ENCODE measurements around the gene ZBTB20.

Gene ZBTB20

GRCh38 chr3:114447545-114447944 is 699.5 kb downstream of the ZBTB20 start:
- H3K27ac ChIP-seq (ENCODE audit: low read depth, low read length) = no peak overlapping the region
- no peak overlapping the region for H3K4me3 ChIP-seq (ENCODE audit: low read length)
- H3K9ac ChIP-seq (ENCODE audit: low read depth, low read length) = no peak overlapping the region
- WGBS = 78% methylated on average over 3 of the region's 3 CpGs
- no peaks in the 10 kb centered on the region for H3K36me3 ChIP-seq (ENCODE audit: insufficient read depth, low read length)
- no peaks in the 10 kb centered on the region for H3K27me3 ChIP-seq (ENCODE audit: insufficient read depth, low read length)
- peaks cover 18% of the 10 kb centered on the region for H3K4me1 ChIP-seq (ENCODE audit: insufficient read depth, low read length)
- no peaks in the 10 kb centered on the region for H3K9me3 ChIP-seq (ENCODE audit: insufficient read depth, low read depth, low read length)

- Histone ChIP-seq H3K9me3 (ENCODE audit: insufficient read depth, low read depth, low read length) (no peaks in the 10 kb centered on the region), H3K9ac (ENCODE audit: low read depth, low read length) (no peak overlapping the region), H3K27ac (ENCODE audit: low read depth, low read length) (no peak overlapping the region), H3K27me3 (ENCODE audit: insufficient read depth, low read length) (no peaks in the 10 kb centered on the region), H3K4me3 (ENCODE audit: low read length) (no peak overlapping the region), H3K4me1 (ENCODE audit: insufficient read depth, low read length) (peaks cover 10% of the 10 kb centered on the region; the same call in 1 of the 2 replicates), H3K36me3 (ENCODE audit: insufficient read depth, low read length) (no peaks in the 10 kb centered on the region)
- WGBS = 97% methylated on average over 5 of the region's 5 CpGs
Observed at GRCh38 chr3:114446600-114446999, 700.5 kb downstream of the ZBTB20 start.

- Histone ChIP-seq H3K9ac (ENCODE audit: low read depth, low read length) (no peak overlapping the region), H3K27ac (ENCODE audit: low read depth, low read length) (no peak overlapping the region), H3K36me3 (ENCODE audit: insufficient read depth, low read length) (no peaks in the 10 kb centered on the region), H3K4me3 (ENCODE audit: low read length) (no peak overlapping the region), H3K4me1 (ENCODE audit: insufficient read depth, low read length) (no peaks in the 10 kb centered on the region), H3K9me3 (ENCODE audit: insufficient read depth, low read depth, low read length) (no peaks in the 10 kb centered on the region), H3K27me3 (ENCODE audit: insufficient read depth, low read length) (no peaks in the 10 kb centered on the region)
- 91% methylated on average over 1 of the region's 2 CpGs for WGBS
Observed at GRCh38 chr3:114445233-114445632, 701.9 kb downstream of the ZBTB20 start.

- 92% methylated on average over 3 of the region's 3 CpGs for WGBS
- H3K4me1 ChIP-seq (ENCODE audit: insufficient read depth, low read length) = no peaks in the 10 kb centered on the region
- no peak overlapping the region for H3K4me3 ChIP-seq (ENCODE audit: low read length)
- no peak overlapping the region for H3K9ac ChIP-seq (ENCODE audit: low read depth, low read length)
- no peak overlapping the region for H3K27ac ChIP-seq (ENCODE audit: low read depth, low read length)
- H3K27me3 ChIP-seq (ENCODE audit: insufficient read depth, low read length) = no peaks in the 10 kb centered on the region
- H3K36me3 ChIP-seq (ENCODE audit: insufficient read depth, low read length) = no peaks in the 10 kb centered on the region
- no peaks in the 10 kb centered on the region for H3K9me3 ChIP-seq (ENCODE audit: insufficient read depth, low read depth, low read length)
Observed at GRCh38 chr3:114444216-114444615, 702.9 kb downstream of the ZBTB20 start.

GRCh38 chr3:114442246-114442645 is 704.8 kb downstream of the ZBTB20 start:
- no peak overlapping the region for H3K27ac ChIP-seq (ENCODE audit: low read depth, low read length)
- H3K4me3 ChIP-seq (ENCODE audit: low read length) = no peak overlapping the region
- no peaks in the 10 kb centered on the region for H3K9me3 ChIP-seq (ENCODE audit: insufficient read depth, low read depth, low read length)
- H3K4me1 ChIP-seq (ENCODE audit: insufficient read depth, low read length) = no peaks in the 10 kb centered on the region
- H3K36me3 ChIP-seq (ENCODE audit: insufficient read depth, low read length) = no peaks in the 10 kb centered on the region
- no peak overlapping the region for H3K9ac ChIP-seq (ENCODE audit: low read depth, low read length)
- H3K27me3 ChIP-seq (ENCODE audit: insufficient read depth, low read length) = no peaks in the 10 kb centered on the region

GRCh38 chr3:114441386-114441785 is 705.7 kb downstream of the ZBTB20 start:
- WGBS = 95% methylated on average over 10 of the region's 10 CpGs
- Histone ChIP-seq H3K9ac (ENCODE audit: low read depth, low read length) (no peak overlapping the region), H3K4me3 (ENCODE audit: low read length) (no peak overlapping the region), H3K36me3 (ENCODE audit: insufficient read depth, low read length) (no peaks in the 10 kb centered on the region), H3K9me3 (ENCODE audit: insufficient read depth, low read depth, low read length) (no peaks in the 10 kb centered on the region), H3K27ac (ENCODE audit: low read depth, low read length) (no peak overlapping the region), H3K4me1 (ENCODE audit: insufficient read depth, low read length) (no peaks in the 10 kb centered on the region), H3K27me3 (ENCODE audit: insufficient read depth, low read length) (no peaks in the 10 kb centered on the region)

- 95% methylated on average over 3 of the region's 4 CpGs for WGBS
- no peaks in the 10 kb centered on the region for H3K36me3 ChIP-seq (ENCODE audit: insufficient read depth, low read length)
- no peaks in the 10 kb centered on the region for H3K4me1 ChIP-seq (ENCODE audit: insufficient read depth, low read length)
- H3K27me3 ChIP-seq (ENCODE audit: insufficient read depth, low read length) = no peaks in the 10 kb centered on the region
- H3K27ac ChIP-seq (ENCODE audit: low read depth, low read length) = no peak overlapping the region
- no peaks in the 10 kb centered on the region for H3K9me3 ChIP-seq (ENCODE audit: insufficient read depth, low read depth, low read length)
- no peak overlapping the region for H3K4me3 ChIP-seq (ENCODE audit: low read length)
- H3K9ac ChIP-seq (ENCODE audit: low read depth, low read length) = no peak overlapping the region
Observed at GRCh38 chr3:114440700-114441099, 706.4 kb downstream of the ZBTB20 start.

GRCh38 chr3:114439284-114439683 is 707.8 kb downstream of the ZBTB20 start:
- H3K27ac ChIP-seq (ENCODE audit: low read depth, low read length) = no peak overlapping the region
- no peaks in the 10 kb centered on the region for H3K9me3 ChIP-seq (ENCODE audit: insufficient read depth, low read depth, low read length)
- WGBS = 93% methylated on average over 1 of the region's 1 CpG
- no peak overlapping the region for H3K4me3 ChIP-seq (ENCODE audit: low read length)
- no peak overlapping the region for H3K9ac ChIP-seq (ENCODE audit: low read depth, low read length)
- no peaks in the 10 kb centered on the region for H3K27me3 ChIP-seq (ENCODE audit: insufficient read depth, low read length)
- no peaks in the 10 kb centered on the region for H3K36me3 ChIP-seq (ENCODE audit: insufficient read depth, low read length)
- H3K4me1 ChIP-seq (ENCODE audit: insufficient read depth, low read length) = no peaks in the 10 kb centered on the region

- WGBS = 94% methylated on average over 2 of the region's 2 CpGs
Observed at GRCh38 chr3:114437897-114438296, 709.2 kb downstream of the ZBTB20 start.

GRCh38 chr3:114436182-114436581 is 710.9 kb downstream of the ZBTB20 start:
- Histone ChIP-seq H3K9ac (ENCODE audit: low read depth, low read length) (no peak overlapping the region), H3K9me3 (ENCODE audit: insufficient read depth, low read depth, low read length) (no peaks in the 10 kb centered on the region), H3K27ac (ENCODE audit: low read depth, low read length) (no peak overlapping the region), H3K4me3 (ENCODE audit: low read length) (no peak overlapping the region), H3K36me3 (ENCODE audit: insufficient read depth, low read length) (no peaks in the 10 kb centered on the region), H3K27me3 (ENCODE audit: insufficient read depth, low read length) (no peaks in the 10 kb centered on the region), H3K4me1 (ENCODE audit: insufficient read depth, low read length) (0 out of 2 replicates have a peak, but pooled peaks cover 4% of the 10 kb centered on the region)
- 93% methylated on average over 2 of the region's 2 CpGs for WGBS

More at GRCh38 chr3:114437897-114438296, 709.2 kb downstream of the ZBTB20 start:
- H3K4me1 ChIP-seq (ENCODE audit: insufficient read depth, low read length) = no peaks in the 10 kb centered on the region
- no peak overlapping the region for H3K4me3 ChIP-seq (ENCODE audit: low read length)
- no peaks in the 10 kb centered on the region for H3K27me3 ChIP-seq (ENCODE audit: insufficient read depth, low read length)
- H3K9ac ChIP-seq (ENCODE audit: low read depth, low read length) = no peak overlapping the region
- H3K36me3 ChIP-seq (ENCODE audit: insufficient read depth, low read length) = no peaks in the 10 kb centered on the region
- H3K27ac ChIP-seq (ENCODE audit: low read depth, low read length) = no peak overlapping the region
- no peaks in the 10 kb centered on the region for H3K9me3 ChIP-seq (ENCODE audit: insufficient read depth, low read depth, low read length)

GRCh38 chr3:114435386-114436115 is 711.5 kb downstream of the ZBTB20 start:
- H3K9ac ChIP-seq (ENCODE audit: low read depth, low read length) = no peak overlapping the region
- no peak overlapping the region for H3K4me3 ChIP-seq (ENCODE audit: low read length)
- WGBS = 93% methylated on average over 5 of the region's 5 CpGs
- 0 out of 2 replicates have a peak, but pooled peaks cover 4% of the 10 kb centered on the region for H3K4me1 ChIP-seq (ENCODE audit: insufficient read depth, low read length)
- H3K9me3 ChIP-seq (ENCODE audit: insufficient read depth, low read depth, low read length) = no peaks in the 10 kb centered on the region
- H3K27me3 ChIP-seq (ENCODE audit: insufficient read depth, low read length) = no peaks in the 10 kb centered on the region
- no peaks in the 10 kb centered on the region for H3K36me3 ChIP-seq (ENCODE audit: insufficient read depth, low read length)
- no peak overlapping the region for H3K27ac ChIP-seq (ENCODE audit: low read depth, low read length)

GRCh38 chr3:114432310-114432709 is 714.8 kb downstream of the ZBTB20 start:
- WGBS = 95% methylated on average over 2 of the region's 2 CpGs
- Histone ChIP-seq H3K9me3 (ENCODE audit: insufficient read depth, low read depth, low read length) (no peaks in the 10 kb centered on the region), H3K9ac (ENCODE audit: low read depth, low read length) (no peak overlapping the region), H3K36me3 (ENCODE audit: insufficient read depth, low read length) (no peaks in the 10 kb centered on the region), H3K4me1 (ENCODE audit: insufficient read depth, low read length) (0 out of 2 replicates have a peak, but pooled peaks cover 4% of the 10 kb centered on the region), H3K27ac (ENCODE audit: low read depth, low read length) (no peak overlapping the region), H3K4me3 (ENCODE audit: low read length) (no peak overlapping the region), H3K27me3 (ENCODE audit: insufficient read depth, low read length) (no peaks in the 10 kb centered on the region)
